IMR-90 (cell line): ENCODE measurements around the gene TMEM54. TPM values are rescaled to one million over a fixed set of nuclear protein-coding genes. Genes with fewer than 3 reads are reported as not detected.

Experiments
- ATAC-seq: fragments of 200-7000 bp; cut with Tn5 transposase; 2 replicates; pipeline ENCODE4 v1.9.1; 2020; ENCODE audit warnings: low read depth, mild to moderate bottlenecking, moderate library complexity
- BruUV-seq: library from RNA; stranded (reverse); fragments of 400-500 nt; replicated peaks from 2 replicates; lab custom pipeline; 2021; lab: Mats Ljungman, UMichigan
- CTCF ChIA-PET: fragments of 300-600 bp; formaldehyde crosslinking; extraction: SDS; loops from one replicate; lab custom pipeline; 2021; ENCODE audit warnings: antibody characterized with exemption; lab: Yijun Ruan, JAX
- POLR2A ChIA-PET: fragments of 300-600 bp; sonication (Branson Sonifier 250); formaldehyde crosslinking; loops from one replicate; lab custom pipeline; 2022; ENCODE audit warnings: antibody characterized with exemption; ENCODE audit not compliant: unreplicated experiment; lab: Charles Lee
- DNase-seq: peaks from one replicate; pipeline ENCODE4 v3.0.0; 2013
- H2AFZ ChIP-seq: replicated peaks from 2 replicates; pipeline ENCODE3; 2013; ENCODE audit warnings: low read length, mild to moderate bottlenecking; ENCODE audit not compliant: poor library complexity
- H2AK5ac ChIP-seq: 2 replicates; pipeline ENCODE4 v1.6.1; 2013; ENCODE audit warnings: low read depth, low read length, inconsistent platforms
- H2AK9ac ChIP-seq: replicated peaks from 2 replicates; pipeline ENCODE3; 2013; ENCODE audit warnings: mild to moderate bottlenecking, low read depth, low read length, moderate library complexity; ENCODE audit not compliant: poor library complexity
- H2BK120ac ChIP-seq: 2 replicates; pipeline ENCODE4 v1.6.1; 2013; ENCODE audit warnings: low read depth, low read length, inconsistent platforms
- H2BK15ac ChIP-seq: 3 replicates; pipeline ENCODE4 v1.6.1; 2013; ENCODE audit warnings: low read depth, low read length, inconsistent platforms
- H2BK20ac ChIP-seq: 2 replicates; pipeline ENCODE4 v1.6.1; 2013; ENCODE audit warnings: low read depth, mild to moderate bottlenecking, inconsistent platforms, low read length, moderate library complexity
- H2BK5ac ChIP-seq: 2 replicates; pipeline ENCODE4 v1.6.1; 2013; ENCODE audit warnings: mild to moderate bottlenecking, low read depth, low read length, inconsistent platforms; ENCODE audit not compliant: poor library complexity, severe bottlenecking
- H3K14ac ChIP-seq: replicated peaks from 2 replicates; pipeline ENCODE4 v1.6.1; 2013; ENCODE audit warnings: low read depth, low read length, inconsistent platforms
- H3K18ac ChIP-seq: 2 replicates; pipeline ENCODE4 v1.6.1; 2013; ENCODE audit warnings: low read depth, low read length, control low read depth
- H3K23ac ChIP-seq: 2 replicates; pipeline ENCODE4 v1.6.1; 2013; ENCODE audit warnings: low read depth, low read length, inconsistent platforms
- H3K27ac ChIP-seq: 2 replicates; pipeline ENCODE4 v1.5.1; 2013; ENCODE audit warnings: mild to moderate bottlenecking, control low read depth, low read length; ENCODE audit not compliant: insufficient read depth
- H3K27me3 ChIP-seq: 2 replicates; pipeline ENCODE4 v1.6.1; 2013; ENCODE audit warnings: low read length; ENCODE audit not compliant: control insufficient read depth, insufficient read depth
- H3K36me3 ChIP-seq: 2 replicates; pipeline ENCODE4 v1.6.1; 2013; ENCODE audit warnings: low read length, mixed read lengths; ENCODE audit not compliant: control insufficient read depth, insufficient read depth
- H3K4ac ChIP-seq: 2 replicates; pipeline ENCODE4 v1.6.1; 2013; ENCODE audit warnings: low read depth, low read length, inconsistent platforms
- H3K4me1 ChIP-seq: 2 replicates; pipeline ENCODE4 v1.6.1; 2013; ENCODE audit warnings: low read length, mixed read lengths; ENCODE audit not compliant: control insufficient read depth, insufficient read depth
- H3K4me2 ChIP-seq: 2 replicates; pipeline ENCODE4 v1.6.1; 2013; ENCODE audit warnings: low read depth, mild to moderate bottlenecking, control low read depth, low read length, moderate library complexity
- H3K4me3 ChIP-seq: 2 replicates; pipeline ENCODE4 v1.5.1; 2013; ENCODE audit warnings: low read depth, mild to moderate bottlenecking, control low read depth, low read length, moderate library complexity; ENCODE audit not compliant: insufficient read depth
- H3K56ac ChIP-seq: 2 replicates; pipeline ENCODE4 v1.6.1; 2013; ENCODE audit warnings: low read length, inconsistent platforms; ENCODE audit not compliant: insufficient read depth; ENCODE audit errors: extremely low read depth
- H3K79me1 ChIP-seq, 2 experiments: 2 replicates each; pipeline ENCODE4 v1.6.1; 2013; ENCODE audit warnings: low read length in 2 of 2, inconsistent platforms in 1 of 2, low read depth in 1 of 2
- H3K9ac ChIP-seq: 2 replicates; pipeline ENCODE4 v1.6.1; 2013; ENCODE audit warnings: low read depth, low read length, control low read depth
- H3K9me1 ChIP-seq: 2 replicates; pipeline ENCODE4 v1.6.1; 2013; ENCODE audit warnings: low read length, inconsistent platforms; ENCODE audit not compliant: insufficient read depth
- H3K9me3 ChIP-seq: 2 replicates; pipeline ENCODE4 v1.6.1; 2013; ENCODE audit warnings: low read length; ENCODE audit not compliant: control insufficient read depth, insufficient read depth
- H4K20me1 ChIP-seq: 2 replicates; pipeline ENCODE4 v1.6.1; 2013; ENCODE audit warnings: low read length, inconsistent platforms; ENCODE audit not compliant: insufficient read depth
- H4K5ac ChIP-seq: 2 replicates; pipeline ENCODE4 v1.6.1; 2013; ENCODE audit warnings: mild to moderate bottlenecking, low read depth, low read length, control low read depth
- H4K8ac ChIP-seq, 2 experiments: 2 replicates each; pipeline ENCODE4 v1.6.1; 2013; ENCODE audit warnings: low read depth in 2 of 2, low read length in 2 of 2, control low read depth in 1 of 2, inconsistent platforms in 1 of 2
- H4K91ac ChIP-seq: 2 replicates; pipeline ENCODE4 v1.6.1; 2013; ENCODE audit warnings: low read depth, low read length, inconsistent platforms; ENCODE audit not compliant: insufficient read depth
- BHLHE40 ChIP-seq: fragments of 150-350 bp; IDR thresholded peaks from 2 replicates; pipeline ENCODE4 v1.6.1; 2016; ENCODE audit warnings: mild to moderate bottlenecking, low read depth, low read length
- CEBPB ChIP-seq: IDR thresholded peaks from 2 replicates; pipeline ENCODE4 v1.6.1; 2012; ENCODE audit warnings: low read depth, low read length, improper control_type of control experiment
- CHD1 ChIP-seq: IDR thresholded peaks from 2 replicates; pipeline ENCODE4 v1.6.1; 2012; ENCODE audit warnings: low read depth, low read length, improper control_type of control experiment
- FOS ChIP-seq: fragments of 150-350 bp; IDR thresholded peaks from 2 replicates; pipeline ENCODE4 v1.6.1; 2016; ENCODE audit warnings: low read depth, low read length
- MAFK ChIP-seq: IDR thresholded peaks from 2 replicates; pipeline ENCODE4 v1.6.1; 2012; ENCODE audit warnings: low read depth, low read length, improper control_type of control experiment
- MAZ ChIP-seq: IDR thresholded peaks from 2 replicates; pipeline ENCODE4 v1.6.1; 2012; ENCODE audit warnings: low read depth, mild to moderate bottlenecking, low read length, improper control_type of control experiment, moderate library complexity, borderline replicate concordance
- MXI1 ChIP-seq: IDR thresholded peaks from 2 replicates; pipeline ENCODE4 v1.6.1; 2012; ENCODE audit warnings: low read depth, mild to moderate bottlenecking, low read length, moderate library complexity, borderline replicate concordance
- NFE2L2 ChIP-seq: fragments of 150-350 bp; IDR thresholded peaks from 2 replicates; pipeline ENCODE4 v1.6.1; 2016; ENCODE audit warnings: low read depth, mild to moderate bottlenecking, low read length
- POLR2A ChIP-seq: IDR thresholded peaks from 2 replicates; pipeline ENCODE4 v1.6.1; 2012; ENCODE audit warnings: mild to moderate bottlenecking, low read depth, low read length
- RAD21 ChIP-seq: IDR thresholded peaks from 2 replicates; pipeline ENCODE4 v1.6.1; 2012; ENCODE audit warnings: low read length, improper control_type of control experiment
- RCOR1 ChIP-seq: IDR thresholded peaks from 2 replicates; pipeline ENCODE4 v1.6.1; 2012; ENCODE audit warnings: mild to moderate bottlenecking, low read length, improper control_type of control experiment; ENCODE audit not compliant: insufficient replicate concordance
- RFX5 ChIP-seq: IDR thresholded peaks from 2 replicates; pipeline ENCODE4 v1.8.0; 2012; ENCODE audit warnings: low read depth, mild to moderate bottlenecking, low read length, moderate library complexity
- SMC3 ChIP-seq: fragments of 150-350 bp; IDR thresholded peaks from 2 replicates; pipeline ENCODE4 v1.6.1; 2016; ENCODE audit warnings: low read depth, mild to moderate bottlenecking, antibody characterized with exemption, low read length, moderate library complexity
- WGBS, 2 experiments: methylation state at CpG; one replicate each; pipeline versions ENCODE4 v1.1.5 to v1.1.7; 2013; ENCODE audit warnings: missing lambda C conversion rate in 2 of 2; ENCODE audit not compliant: insufficient read length in 1 of 2; ENCODE audit errors: extremely low coverage in 2 of 2; 5-methylcytosine and 5-hydroxymethylcytosine counted together
- dilution Hi-C: fragments of 300-500 bp; cut with HindIII; formaldehyde crosslinking; loops from one replicate; pipeline ENCODE4 v1.14.3; 2018; ENCODE audit warnings: low sequenced_read_pairs; ENCODE audit not compliant: unreplicated experiment
- in situ Hi-C: fragments of 300-500 bp; cut with MboI; formaldehyde crosslinking; loops from 3 replicates; pipeline ENCODE4 v1.14.3; 2019; ENCODE audit warnings: low sequenced_read_pairs, inconsistent platforms, mixed read lengths
- intact Hi-C: fragments of 100-400 bp; cut with micrococcal nuclease; formaldehyde crosslinking; loops from 2 replicates; pipeline ENCODE4 v1.10.0; 2022
- polyA plus RNA-seq, 3 experiments: library from polyadenylated mRNA; depleted of rRNA; stranded (reverse); fragments of >200 nt; gene quantifications; 2 replicates each; pipeline ENCODE4 v1.2.3, GENCODE V29; 2012; ENCODE audit warnings: low replicate concordance in 1 of 3
- total RNA-seq: library from RNA; depleted of rRNA; stranded (reverse); fragments of >200 nt; gene quantifications from 2 replicates; pipeline ENCODE4 v1.2.3, GENCODE V29; 2012
- TF ChIP-seq, protein P1 (sequence below): conservative IDR thresholded peaks from 2 replicates; pipeline ENCODE4 v1.5.1; 2012; ENCODE audit warnings: mild to moderate bottlenecking, low read depth, low read length, improper control_type of control experiment
- TF ChIP-seq, protein P2 (sequence below): fragments of 150-350 bp; IDR thresholded peaks from 2 replicates; pipeline ENCODE4 v1.6.1; 2016; ENCODE audit warnings: low read depth, mild to moderate bottlenecking, low read length, moderate library complexity, borderline replicate concordance
- TF ChIP-seq, protein P3 (sequence below): fragments of 150-350 bp; IDR thresholded peaks from 2 replicates; pipeline ENCODE4 v1.6.1; 2017; ENCODE audit warnings: mild to moderate bottlenecking, antibody characterized with exemption, low read length, low read depth

Gene TMEM54
- total and polyA plus RNA-seq, 2 of the 4 experiments (the other 2 are of a cell fraction), result 25.5 to 75.2 TPM

DNA sequence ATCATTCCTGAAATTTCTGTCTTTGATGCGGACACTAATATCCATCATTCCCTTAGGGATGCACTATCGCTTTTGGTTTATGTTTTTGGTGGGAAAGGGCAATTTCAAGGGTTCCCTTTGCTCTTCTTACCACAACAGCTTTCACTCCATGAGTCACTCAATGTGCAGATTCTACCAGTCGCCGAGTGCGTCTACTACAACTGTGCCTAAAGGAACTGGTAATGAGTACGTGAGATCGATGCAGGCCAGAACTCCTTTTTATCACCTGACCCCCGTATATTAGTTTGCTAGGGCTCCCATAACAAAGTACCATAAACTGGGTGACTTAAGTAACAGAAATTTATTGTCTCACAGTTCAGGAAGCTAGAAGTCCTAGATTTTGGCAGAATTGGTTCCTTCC lies 27.5 kb upstream of the TMEM54 start:
- Histone ChIP-seq H3K27me3 (peaks cover 2% of the 10 kb centered on the region), H2AK5ac (no peak overlapping the region), H3K4me2 (no peak overlapping the region), H3K9me3 (no peaks in the 10 kb centered on the region), H2BK120ac (no peak overlapping the region), H3K14ac (no peak overlapping the region), H2AFZ (no peak overlapping the region), H4K8ac (no peak overlapping the region), H4K91ac (no peak overlapping the region), H3K36me3 (no peaks in the 10 kb centered on the region), H3K18ac (no peak overlapping the region), H3K79me1 (no peaks in the 10 kb centered on the region), H3K9ac (no peak overlapping the region), H3K9me1 (no peaks in the 10 kb centered on the region), H2BK20ac (no peak overlapping the region), H3K56ac (no peak overlapping the region), H3K4ac (no peak overlapping the region), H4K5ac (no peak overlapping the region), H2AK9ac (no peak overlapping the region), H3K23ac (no peak overlapping the region), H4K20me1 (no peaks in the 10 kb centered on the region), H3K27ac (no peak overlapping the region), H2BK15ac (no peak overlapping the region), H2BK5ac (no peak overlapping the region), H3K4me1 (no peaks in the 10 kb centered on the region), H3K4me3 (no peak overlapping the region)
- ChIA-PET CTCF (interaction anchor here (1.0 kb wide), 1 partner anchor 78 kb away, joined by 3 read pairs; no protein-coding TSS in a partner anchor), POLR2A (no interaction called here)
- intact Hi-C loops (no loop called here), in situ Hi-C loops (no loop called here), dilution Hi-C loops (no loop called here)
- no TSS peak for BruUV-seq
- no peak for ATAC-seq
- WGBS, 2 experiments, result no CpG with 5 or more reads among the region's 8 CpGs
- no peak for DNase-seq
- TF ChIP-seq BHLHE40, result no peak
- TF ChIP-seq, protein P1, sequence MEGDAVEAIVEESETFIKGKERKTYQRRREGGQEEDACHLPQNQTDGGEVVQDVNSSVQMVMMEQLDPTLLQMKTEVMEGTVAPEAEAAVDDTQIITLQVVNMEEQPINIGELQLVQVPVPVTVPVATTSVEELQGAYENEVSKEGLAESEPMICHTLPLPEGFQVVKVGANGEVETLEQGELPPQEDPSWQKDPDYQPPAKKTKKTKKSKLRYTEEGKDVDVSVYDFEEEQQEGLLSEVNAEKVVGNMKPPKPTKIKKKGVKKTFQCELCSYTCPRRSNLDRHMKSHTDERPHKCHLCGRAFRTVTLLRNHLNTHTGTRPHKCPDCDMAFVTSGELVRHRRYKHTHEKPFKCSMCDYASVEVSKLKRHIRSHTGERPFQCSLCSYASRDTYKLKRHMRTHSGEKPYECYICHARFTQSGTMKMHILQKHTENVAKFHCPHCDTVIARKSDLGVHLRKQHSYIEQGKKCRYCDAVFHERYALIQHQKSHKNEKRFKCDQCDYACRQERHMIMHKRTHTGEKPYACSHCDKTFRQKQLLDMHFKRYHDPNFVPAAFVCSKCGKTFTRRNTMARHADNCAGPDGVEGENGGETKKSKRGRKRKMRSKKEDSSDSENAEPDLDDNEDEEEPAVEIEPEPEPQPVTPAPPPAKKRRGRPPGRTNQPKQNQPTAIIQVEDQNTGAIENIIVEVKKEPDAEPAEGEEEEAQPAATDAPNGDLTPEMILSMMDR, result no peak
- no peak for TF ChIP-seq RFX5
- TF ChIP-seq MXI1, result no peak
- no peak for TF ChIP-seq FOS
- TF ChIP-seq, protein P2, sequence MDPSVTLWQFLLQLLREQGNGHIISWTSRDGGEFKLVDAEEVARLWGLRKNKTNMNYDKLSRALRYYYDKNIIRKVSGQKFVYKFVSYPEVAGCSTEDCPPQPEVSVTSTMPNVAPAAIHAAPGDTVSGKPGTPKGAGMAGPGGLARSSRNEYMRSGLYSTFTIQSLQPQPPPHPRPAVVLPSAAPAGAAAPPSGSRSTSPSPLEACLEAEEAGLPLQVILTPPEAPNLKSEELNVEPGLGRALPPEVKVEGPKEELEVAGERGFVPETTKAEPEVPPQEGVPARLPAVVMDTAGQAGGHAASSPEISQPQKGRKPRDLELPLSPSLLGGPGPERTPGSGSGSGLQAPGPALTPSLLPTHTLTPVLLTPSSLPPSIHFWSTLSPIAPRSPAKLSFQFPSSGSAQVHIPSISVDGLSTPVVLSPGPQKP, result no peak
- no peak for TF ChIP-seq NFE2L2
- no peak for TF ChIP-seq CEBPB
- TF ChIP-seq, protein P3, sequence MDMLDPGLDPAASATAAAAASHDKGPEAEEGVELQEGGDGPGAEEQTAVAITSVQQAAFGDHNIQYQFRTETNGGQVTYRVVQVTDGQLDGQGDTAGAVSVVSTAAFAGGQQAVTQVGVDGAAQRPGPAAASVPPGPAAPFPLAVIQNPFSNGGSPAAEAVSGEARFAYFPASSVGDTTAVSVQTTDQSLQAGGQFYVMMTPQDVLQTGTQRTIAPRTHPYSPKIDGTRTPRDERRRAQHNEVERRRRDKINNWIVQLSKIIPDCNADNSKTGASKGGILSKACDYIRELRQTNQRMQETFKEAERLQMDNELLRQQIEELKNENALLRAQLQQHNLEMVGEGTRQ, result no peak
- TF ChIP-seq RAD21, result no peak
- TF ChIP-seq MAZ, result no peak
- no peak for TF ChIP-seq POLR2A
- no peak for TF ChIP-seq CHD1
- no peak for TF ChIP-seq SMC3
- no peak for TF ChIP-seq MAFK
- no peak for TF ChIP-seq RCOR1
